ENCODE results near the gene UQCR11. TPM values are rescaled to one million over a fixed set of nuclear protein-coding genes. Genes with fewer than 3 reads are reported as not detected.

UQCR11 gene
- polyA plus RNA-seq, 4 donors: 98.3 to 185 (median 125) TPM

- no peak for DNase-seq (ENCODE audit: low read depth in 4 of 4, low spot score in 2 of 4)
Measured at GRCh38 chr19:1572795-1573194, 32.5 kb downstream of the UQCR11 start.

GRCh38 chr19:1571358-1571757, 33.9 kb downstream of the UQCR11 start:
- DNase-seq (ENCODE audit: low read depth in 4 of 4, low spot score in 2 of 4): no peak

GRCh38 chr19:1570836-1571235, 34.4 kb downstream of the UQCR11 start:
- no peak for DNase-seq (ENCODE audit: low read depth in 4 of 4, low spot score in 2 of 4)

DNA sequence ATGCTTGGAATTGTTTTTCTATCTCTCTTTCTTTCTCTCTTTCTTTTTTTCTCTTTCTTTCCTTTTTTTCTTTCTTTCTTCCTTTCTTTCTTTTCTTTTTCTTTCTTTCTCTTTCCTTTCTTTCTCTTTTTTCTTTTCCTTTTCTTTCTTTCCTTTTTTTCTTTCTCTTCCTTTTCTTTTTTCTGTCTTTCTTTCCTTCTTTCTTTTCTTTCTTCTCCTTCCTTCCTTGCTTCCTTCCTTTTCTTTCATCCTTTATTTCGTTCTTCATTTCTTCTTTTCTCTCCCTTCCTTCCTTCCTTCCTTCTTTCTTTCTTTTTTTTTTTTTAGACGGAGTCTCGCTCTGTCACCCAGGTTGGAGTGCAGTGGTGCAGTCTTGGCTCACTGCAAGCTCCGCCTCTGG, 35.3 kb downstream of the UQCR11 start:
- no peak for DNase-seq (ENCODE audit: low read depth in 4 of 4, low spot score in 2 of 4)

- DNase-seq (ENCODE audit: low read depth in 4 of 4, low spot score in 2 of 4): peak in 1 of 4 donors; percentile 61
Measured at GRCh38 chr19:1568320-1569019, 36.8 kb downstream of the UQCR11 start, which contains the start of gene MEX3D. Gene MEX3D, minus strand, starts transcription at chr19:1568325. Its CDS starts 267 bp downstream, at chr19:1568058.

- DNase-seq (ENCODE audit: low read depth in 4 of 4, low spot score in 2 of 4): no peak
Measured at GRCh38 chr19:1567848-1568227, 37.4 kb downstream of the UQCR11 start.

DNA sequence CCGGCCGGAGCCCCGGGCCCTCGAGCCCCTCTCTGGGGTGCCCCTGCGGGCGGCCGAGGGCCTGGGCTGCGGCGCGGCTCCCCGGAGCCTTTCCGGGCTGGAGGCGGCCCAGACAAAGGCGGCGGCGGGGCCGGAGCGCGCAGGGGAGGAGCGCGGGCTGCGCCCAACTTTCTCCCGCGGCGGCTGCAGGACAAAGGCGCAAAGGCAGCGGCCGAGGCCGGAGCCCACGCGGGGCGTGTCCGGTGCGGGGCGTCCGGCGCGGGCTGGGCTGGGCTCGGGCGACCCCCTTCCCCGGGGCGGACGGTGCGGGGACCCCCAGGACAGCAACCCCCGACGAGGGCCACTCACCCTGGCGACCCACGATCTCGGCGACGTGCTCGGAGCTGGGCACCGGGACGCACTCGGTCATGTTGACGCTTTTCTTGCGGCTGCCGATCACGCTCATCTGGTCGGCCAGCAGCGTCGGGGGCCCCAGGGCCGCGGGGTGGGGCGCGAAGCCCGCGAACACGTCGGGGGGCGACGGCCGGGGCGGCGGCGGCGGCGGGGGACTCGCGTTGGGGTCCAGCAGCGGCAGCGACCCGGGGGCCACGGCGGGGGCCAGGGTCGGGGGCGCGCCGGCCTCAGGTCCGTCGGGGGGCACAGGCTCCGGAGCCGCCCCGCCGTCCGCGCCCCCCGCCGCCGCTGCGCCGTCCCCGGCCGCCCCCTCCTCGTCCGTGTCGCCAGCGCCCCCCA, 38.0 kb downstream of the UQCR11 start:
- no peak for DNase-seq (ENCODE audit: low read depth in 4 of 4, low spot score in 2 of 4)

DNA sequence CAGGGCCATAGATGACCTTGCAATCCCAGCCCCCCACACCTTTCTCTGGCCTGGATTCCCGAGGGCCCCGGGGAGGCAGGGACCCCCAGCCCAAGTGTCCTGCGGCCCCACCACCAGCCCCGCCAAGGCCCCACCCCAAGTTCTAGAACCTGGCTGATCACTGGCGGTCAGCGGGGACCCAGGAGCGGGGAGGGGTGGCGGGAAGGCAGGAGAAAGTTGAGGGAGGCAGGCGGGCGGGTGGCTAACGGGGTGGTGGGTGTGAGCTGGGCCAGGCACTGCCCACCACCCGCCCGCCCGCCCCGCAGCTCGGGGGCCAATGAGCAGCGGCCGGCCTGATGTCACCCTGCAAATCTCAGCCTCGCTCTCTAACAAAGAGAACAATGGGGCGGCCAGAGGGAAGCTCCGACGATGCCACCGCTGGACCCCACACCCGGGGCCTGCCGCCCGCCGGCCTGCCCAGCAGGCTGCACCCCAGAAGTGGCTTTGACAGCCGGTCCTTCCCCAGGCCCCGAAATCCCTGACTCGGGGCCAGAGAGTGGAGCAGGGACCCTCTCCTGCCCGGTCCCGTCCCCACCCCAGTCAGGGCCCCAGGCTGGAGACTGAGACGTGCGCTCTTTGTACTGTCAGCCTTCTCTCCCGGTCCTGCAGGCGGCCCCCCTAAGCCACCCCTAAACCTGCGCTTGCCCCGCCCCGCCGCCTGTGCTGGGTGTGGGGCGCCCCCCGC, 38.7 kb downstream of the UQCR11 start:
- DNase-seq (ENCODE audit: low read depth in 4 of 4, low spot score in 2 of 4): peak; percentile 68 to 82 (median 75)

DNA sequence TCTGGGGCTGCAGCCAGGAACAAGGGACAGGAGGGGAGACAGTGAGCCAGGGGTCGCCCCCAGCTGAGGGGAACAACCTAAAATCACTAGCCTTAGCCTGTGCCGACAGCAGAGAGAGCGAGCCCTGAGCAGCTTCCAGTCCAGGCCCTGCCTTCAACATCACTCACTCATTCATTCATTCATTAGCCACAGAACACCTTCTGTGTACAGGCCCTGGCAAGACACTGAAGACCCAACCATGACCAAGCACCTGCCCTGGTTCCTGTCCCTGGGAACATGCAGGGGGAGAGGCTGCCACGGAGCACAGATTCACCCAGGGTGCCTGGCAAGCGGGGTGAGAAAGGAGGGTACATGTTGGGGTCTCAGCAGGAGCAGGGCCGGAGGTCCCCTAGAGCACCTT, 42.0 kb downstream of the UQCR11 start:
- no peak for DNase-seq (ENCODE audit: low read depth in 4 of 4, low spot score in 2 of 4)

DNA sequence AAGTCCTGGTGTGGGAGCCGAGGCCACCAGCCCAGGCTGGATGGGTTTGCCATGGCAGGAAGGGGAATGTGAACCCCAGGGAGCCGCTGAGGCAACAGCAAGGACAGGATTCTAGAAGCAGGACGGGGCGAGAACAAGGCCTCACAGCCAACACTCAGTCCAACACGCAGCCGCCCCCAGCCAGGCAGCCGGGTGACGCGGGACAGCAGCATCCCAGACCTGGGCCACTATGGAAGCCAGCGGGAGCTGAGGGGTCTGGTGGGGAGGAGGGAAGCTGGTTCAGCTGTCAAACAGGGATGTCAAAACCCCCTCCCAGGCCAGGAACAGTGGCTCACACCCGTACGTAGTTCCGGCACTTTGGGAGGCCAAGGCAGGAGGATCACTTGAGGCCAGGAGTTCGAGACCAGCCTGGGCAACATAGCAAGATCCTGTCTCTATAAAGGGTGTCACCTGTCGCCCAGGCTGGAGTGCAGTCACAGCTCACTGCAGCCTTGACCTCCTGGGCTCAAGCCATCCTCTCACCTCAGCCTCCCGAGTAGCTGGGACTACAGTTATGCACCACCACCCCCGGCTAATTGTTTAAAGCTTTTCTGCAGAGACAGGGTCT, 43.9 kb downstream of the UQCR11 start:
- no peak for DNase-seq (ENCODE audit: low read depth in 4 of 4, low spot score in 2 of 4)

DNA sequence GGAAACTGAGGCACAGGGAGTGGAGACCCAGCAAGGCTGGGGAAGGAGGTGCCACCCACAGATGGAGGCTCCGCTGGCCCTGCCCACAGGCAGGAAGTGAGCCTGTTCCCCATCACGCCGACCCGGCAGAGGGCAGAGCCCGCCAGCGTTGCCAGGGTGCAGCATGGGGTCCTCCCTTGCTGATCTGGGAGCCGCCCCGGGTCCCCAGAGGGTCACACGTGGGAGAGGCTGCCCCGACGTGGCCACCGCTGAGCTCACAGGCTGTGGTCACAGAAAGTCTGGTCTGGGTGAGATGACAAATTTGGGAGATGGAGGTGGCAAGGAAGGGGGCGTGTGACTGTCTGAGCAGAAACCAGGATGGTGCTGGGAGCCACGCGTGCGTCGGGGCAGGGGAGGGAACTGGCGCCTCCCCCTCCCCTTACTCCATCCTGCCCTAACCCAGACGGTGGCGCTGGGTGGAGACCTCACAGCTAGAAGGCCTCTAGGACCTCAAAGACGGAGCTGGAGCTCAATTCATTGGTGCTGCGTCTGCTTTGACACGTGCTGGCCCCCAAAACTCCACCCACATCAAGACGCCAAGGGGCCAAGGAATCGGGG, 44.9 kb downstream of the UQCR11 start:
- no peak for DNase-seq (ENCODE audit: low read depth in 4 of 4, low spot score in 2 of 4)

DNA sequence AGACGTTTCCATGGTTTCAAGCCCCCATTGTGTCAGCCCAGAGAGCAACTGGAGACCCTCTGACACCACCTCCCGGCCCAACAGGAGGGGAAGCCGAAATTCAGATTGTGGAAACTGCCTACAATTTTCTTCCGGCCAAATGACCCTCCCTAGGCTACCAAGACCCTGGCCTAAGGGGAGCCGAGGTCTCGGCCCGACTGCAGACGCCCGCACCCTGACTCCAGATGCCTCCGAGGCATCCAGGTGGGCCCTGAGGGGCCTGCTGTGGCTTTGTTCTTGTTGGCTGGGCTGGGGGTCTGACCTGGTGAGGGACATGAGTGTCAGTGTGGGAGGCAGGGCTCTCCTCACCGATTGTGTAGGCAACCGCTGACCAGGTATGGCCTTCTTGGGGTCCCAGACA, 46.7 kb downstream of the UQCR11 start:
- no peak for DNase-seq (ENCODE audit: low read depth in 4 of 4, low spot score in 2 of 4)

GRCh38 chr19:1556390-1557070, 48.7 kb downstream of the UQCR11 start:
- DNase-seq (ENCODE audit: low read depth in 4 of 4, low spot score in 2 of 4): no peak

DNA sequence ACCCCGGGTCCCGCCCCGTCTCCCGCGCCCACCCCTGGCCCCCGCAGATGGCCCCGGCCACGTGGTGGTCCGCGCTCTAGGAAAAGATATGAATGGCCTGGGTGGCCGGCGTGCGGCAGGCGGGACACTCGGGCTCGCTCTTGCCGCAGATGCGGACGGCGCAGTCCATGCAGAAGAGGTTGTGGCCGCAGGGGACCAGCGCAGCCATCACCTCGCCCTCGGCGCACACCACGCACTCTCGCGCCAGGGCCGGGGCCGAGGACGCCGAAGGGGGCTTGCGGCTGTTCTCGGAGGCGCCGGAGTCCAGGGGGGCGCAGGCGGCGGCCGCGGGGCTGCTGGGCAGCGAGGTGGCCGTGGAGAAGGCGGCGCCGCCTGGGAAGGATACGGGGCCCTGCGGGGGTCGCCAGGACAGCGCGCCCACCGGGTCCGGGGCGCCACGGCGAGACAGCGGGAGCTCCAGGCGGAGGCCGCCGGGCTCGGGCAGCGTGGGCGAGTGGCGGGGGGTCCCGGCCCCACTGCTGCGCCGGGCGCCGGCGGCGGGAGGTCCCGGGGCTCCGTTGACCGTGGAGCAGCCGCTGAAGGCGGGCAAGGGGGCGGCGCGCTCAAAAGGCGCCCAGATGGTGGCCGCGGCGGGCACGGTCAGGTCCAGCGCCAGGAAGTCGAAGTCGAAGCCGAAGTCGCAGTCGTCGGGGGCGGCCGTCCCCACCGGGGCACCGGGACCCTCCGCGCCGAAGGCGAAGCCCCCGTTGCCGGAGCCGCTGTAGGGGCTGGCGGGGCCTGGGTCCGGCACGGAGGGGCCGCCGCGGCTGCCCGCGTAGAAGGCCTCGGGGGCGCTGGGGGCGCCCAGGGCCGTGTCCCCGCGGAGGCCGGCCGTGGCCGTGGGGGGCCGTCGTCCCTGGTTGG, 49.5 kb downstream of the UQCR11 start:
- no peak for DNase-seq (ENCODE audit: low read depth in 4 of 4, low spot score in 2 of 4)

GRCh38 chr19:1554968-1555367, 50.3 kb downstream of the UQCR11 start:
- DNase-seq (ENCODE audit: low read depth in 4 of 4, low spot score in 2 of 4): no peak

DNA sequence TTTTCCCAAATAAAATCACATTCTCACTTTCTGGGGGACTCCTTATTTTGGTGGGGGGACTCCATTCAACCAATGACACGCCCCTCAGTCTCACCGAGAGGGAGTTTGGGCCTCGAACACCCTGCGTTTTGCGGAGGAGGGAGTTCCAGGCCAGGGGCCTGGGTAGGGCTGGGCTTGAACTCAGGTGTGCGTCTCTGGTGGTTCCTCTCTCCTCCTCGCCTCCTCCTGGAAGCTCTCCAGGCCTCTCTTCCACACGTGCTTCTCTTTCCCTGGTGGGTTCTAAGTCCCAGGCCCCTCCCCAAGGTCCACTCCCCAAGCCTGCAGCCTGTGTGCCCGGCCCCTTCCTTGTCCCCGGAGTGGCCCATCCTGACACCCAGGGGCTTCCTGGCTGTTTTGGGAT, 51.8 kb downstream of the UQCR11 start:
- DNase-seq (ENCODE audit: low read depth in 4 of 4, low spot score in 2 of 4): no peak

- no peak for DNase-seq (ENCODE audit: low read depth in 4 of 4, low spot score in 2 of 4)
Measured at GRCh38 chr19:1551068-1552040, 53.9 kb downstream of the UQCR11 start.
